ENCODE results near the gene NEU2.

NEU2 gene

DNA sequence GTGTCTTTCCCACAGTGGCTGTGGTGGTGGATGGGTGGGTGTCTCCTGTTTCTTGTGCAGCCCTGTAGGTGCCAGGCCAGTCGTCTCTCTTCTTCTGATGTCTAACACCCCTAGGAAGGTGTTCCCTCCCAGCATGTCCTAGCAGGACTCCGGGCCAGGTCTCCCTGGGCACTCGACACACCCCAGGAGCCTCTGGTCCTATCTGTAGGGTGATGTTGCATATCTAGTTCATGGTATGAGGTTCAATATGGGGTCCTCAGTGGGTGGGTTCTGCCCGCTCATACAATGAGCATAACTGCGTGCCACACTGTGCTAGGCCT is 33.8 kb upstream of the NEU2 start (continued):
- TF ChIP-seq ZNF26 (tag by site-specific recombination; IDR thresholded peaks at IDR 0.05), result no peak
- no peak for TF ChIP-seq ZFP3 (tag by site-specific recombination; IDR thresholded peaks at IDR 0.05; ENCODE audit: low read depth)
- no peak for TF ChIP-seq GLIS2 (tag by site-specific recombination; IDR thresholded peaks at IDR 0.05)
- TF ChIP-seq GFI1B (tag by site-specific recombination; IDR thresholded peaks at IDR 0.05), result no peak
- no peak for TF ChIP-seq ZNF37A (tag by site-specific recombination; IDR thresholded peaks at IDR 0.05)

DNA sequence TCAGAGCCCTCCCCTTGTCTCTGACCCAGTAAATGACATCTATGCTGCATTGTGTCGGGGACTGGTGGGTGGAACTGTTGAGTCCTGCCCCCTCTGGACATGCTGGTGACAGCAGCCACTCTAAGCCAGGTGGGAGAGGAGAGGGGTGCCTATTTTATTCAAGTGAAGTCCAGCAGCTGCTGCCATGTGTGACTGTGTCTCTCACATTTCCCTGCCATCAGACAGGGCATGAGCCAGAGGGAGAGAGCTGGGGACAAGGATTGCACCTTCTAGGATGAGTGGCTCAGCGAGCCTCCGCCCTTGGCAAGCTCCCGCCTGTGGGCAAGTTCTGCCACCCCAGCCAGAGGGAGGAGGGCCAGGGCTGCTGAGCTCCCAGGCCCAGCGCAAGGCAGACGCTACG is 33.1 kb upstream of the NEU2 start:
- Histone ChIP-seq H3K36me3 (ENCODE audit: control insufficient read depth in 2 of 2, insufficient read depth in 1 of 2, low read length in 2 of 2) (no peaks in the 10 kb centered on the region), H3K9me3 (ENCODE audit: control insufficient read depth, insufficient read depth, low read depth, low read length) (no peaks in the 10 kb centered on the region), H3K4me3 (ENCODE audit: low read depth, low read length) (no peak overlapping the region), H3K4me1 (ENCODE audit: control insufficient read depth, insufficient read depth, low read length) (no peaks in the 10 kb centered on the region), H3K27ac (ENCODE audit: extremely low read depth, low read depth, low read length) (no peak overlapping the region)
- POLR2A ChIA-PET, result no interaction called here
- TF ChIP-seq PRDM6 (tag by site-specific recombination; IDR thresholded peaks at IDR 0.05) (no peak), ZFP3 (tag by site-specific recombination; IDR thresholded peaks at IDR 0.05; ENCODE audit: low read depth) (no peak), ZNF211 (tag by site-specific recombination; IDR thresholded peaks at IDR 0.05; ENCODE audit: low read depth) (no peak), ZNF785 (tag by site-specific recombination; IDR thresholded peaks at IDR 0.05) (no peak), ZNF549 (tag by site-specific recombination; IDR thresholded peaks at IDR 0.05) (no peak), ZIC2 (tag by site-specific recombination; IDR thresholded peaks at IDR 0.05) (no peak), ZNF48 (tag by site-specific recombination; IDR thresholded peaks at IDR 0.05) (no peak), ZNF639 (tag by site-specific recombination; IDR thresholded peaks at IDR 0.05) (no peak), ZNF248 (tag by site-specific recombination; IDR thresholded peaks at IDR 0.05) (no peak), ZNF274 (IDR thresholded peaks at IDR 0.05; ENCODE audit: low read length) (no peak), ZNF274 (tag by site-specific recombination; IDR thresholded peaks at IDR 0.05; ENCODE audit: borderline replicate concordance) (no peak), WT1 (tag by site-specific recombination; IDR thresholded peaks at IDR 0.05) (no peak), ZNF292 (tag by site-specific recombination; IDR thresholded peaks at IDR 0.05; ENCODE audit: borderline replicate concordance, low read depth) (no peak), ZNF701 (tag by site-specific recombination; IDR thresholded peaks at IDR 0.05) (no peak), SCRT1 (tag by site-specific recombination; IDR thresholded peaks at IDR 0.05; ENCODE audit: borderline replicate concordance) (no peak), ZBTB44 (tag by site-specific recombination; IDR thresholded peaks at IDR 0.05) (no peak), FEZF1 (tag by site-specific recombination; IDR thresholded peaks at IDR 0.05) (no peak), ZFP69B (tag by site-specific recombination; IDR thresholded peaks at IDR 0.05) (no peak), BCL11B (tag by site-specific recombination; IDR thresholded peaks at IDR 0.05; ENCODE audit: low read depth) (no peak)
- TF ChIP-seq, protein P1, sequence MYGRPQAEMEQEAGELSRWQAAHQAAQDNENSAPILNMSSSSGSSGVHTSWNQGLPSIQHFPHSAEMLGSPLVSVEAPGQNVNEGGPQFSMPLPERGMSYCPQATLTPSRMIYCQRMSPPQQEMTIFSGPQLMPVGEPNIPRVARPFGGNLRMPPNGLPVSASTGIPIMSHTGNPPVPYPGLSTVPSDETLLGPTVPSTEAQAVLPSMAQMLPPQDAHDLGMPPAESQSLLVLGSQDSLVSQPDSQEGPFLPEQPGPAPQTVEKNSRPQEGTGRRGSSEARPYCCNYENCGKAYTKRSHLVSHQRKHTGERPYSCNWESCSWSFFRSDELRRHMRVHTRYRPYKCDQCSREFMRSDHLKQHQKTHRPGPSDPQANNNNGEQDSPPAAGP (tag by site-specific recombination; IDR thresholded peaks at IDR 0.05), result no peak
- TF ChIP-seq, protein P2, sequence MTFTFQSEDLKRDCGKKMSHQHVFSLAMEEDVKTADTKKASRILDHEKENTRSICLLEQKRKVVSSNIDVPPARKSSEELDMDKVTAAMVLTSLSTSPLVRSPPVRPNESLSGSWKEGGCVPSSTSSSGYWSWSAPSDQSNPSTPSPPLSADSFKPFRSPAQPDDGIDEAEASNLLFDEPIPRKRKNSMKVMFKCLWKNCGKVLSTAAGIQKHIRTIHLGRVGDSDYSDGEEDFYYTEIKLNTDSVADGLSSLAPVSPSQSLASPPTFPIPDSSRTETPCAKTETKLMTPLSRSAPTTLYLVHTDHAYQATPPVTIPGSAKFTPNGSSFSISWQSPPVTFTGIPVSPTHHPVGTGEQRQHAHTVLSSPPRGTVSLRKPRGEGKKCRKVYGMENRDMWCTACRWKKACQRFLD (tag by site-specific recombination; IDR thresholded peaks at IDR 0.05), result no peak
- CTCF ChIA-PET, result no interaction called here
